Dermis microvascular lymphatic vessel endothelial cell (primary cell): ENCODE measurements around the gene CERK. TPM values are rescaled to one million over a fixed set of nuclear protein-coding genes. Genes with fewer than 3 reads are reported as not detected.

ENCODE experiments used
- DNase-seq, 2 donors: peaks; one replicate each; pipeline versions ENCODE4 v3.0.0 to v3.0.0-alpha.2; 2010; ENCODE audit warnings: low read depth in 2 of 2
- total RNA-seq: library from RNA; depleted of rRNA; stranded (reverse); fragments of >200 nt; gene quantifications from 2 replicates; pipeline ENCODE4 v1.2.1, GENCODE V29; 2014

CERK gene
- total RNA-seq, 1 donor from 2014 or later, result 66.8 TPM

DNA sequence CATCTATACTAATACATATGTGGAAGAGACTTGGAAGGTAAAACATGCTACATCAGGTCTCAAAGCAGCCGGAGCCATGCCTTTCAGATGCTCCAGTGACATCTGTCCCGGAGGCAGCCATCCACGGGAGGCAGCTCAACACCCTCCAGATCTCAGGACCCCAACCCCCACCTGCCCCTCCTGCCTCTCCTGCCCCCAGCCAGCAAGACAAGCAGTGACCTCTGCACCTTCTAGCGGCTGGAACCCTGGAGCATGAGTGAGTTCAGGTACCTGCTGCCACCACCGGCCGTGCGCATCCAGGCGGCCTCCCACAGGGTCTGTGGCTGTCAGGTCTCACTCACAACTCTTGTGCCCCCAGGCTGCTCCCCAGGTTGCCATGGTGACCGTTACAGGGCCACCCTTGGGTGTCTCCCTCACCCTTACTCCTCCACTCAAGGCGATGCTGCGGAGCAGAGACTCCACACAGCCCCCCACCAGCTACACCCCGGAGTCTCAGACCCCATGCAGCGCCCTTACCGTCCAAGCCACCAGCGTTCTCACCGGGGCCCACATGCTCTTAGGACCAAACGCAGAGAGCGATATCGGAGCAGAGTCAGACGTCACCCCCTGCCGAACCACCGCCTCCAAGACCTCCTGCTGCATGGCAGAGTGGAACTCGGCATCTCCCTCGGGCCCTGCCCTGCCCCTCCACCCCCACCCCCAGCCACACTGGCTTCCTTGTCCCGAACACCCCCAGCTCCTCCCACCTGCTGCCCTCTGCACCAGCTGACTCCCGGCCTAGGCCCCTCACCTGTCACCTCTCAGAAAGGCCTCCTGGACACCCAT lies 34.7 kb downstream of the CERK start:
- no peak for DNase-seq

DNA sequence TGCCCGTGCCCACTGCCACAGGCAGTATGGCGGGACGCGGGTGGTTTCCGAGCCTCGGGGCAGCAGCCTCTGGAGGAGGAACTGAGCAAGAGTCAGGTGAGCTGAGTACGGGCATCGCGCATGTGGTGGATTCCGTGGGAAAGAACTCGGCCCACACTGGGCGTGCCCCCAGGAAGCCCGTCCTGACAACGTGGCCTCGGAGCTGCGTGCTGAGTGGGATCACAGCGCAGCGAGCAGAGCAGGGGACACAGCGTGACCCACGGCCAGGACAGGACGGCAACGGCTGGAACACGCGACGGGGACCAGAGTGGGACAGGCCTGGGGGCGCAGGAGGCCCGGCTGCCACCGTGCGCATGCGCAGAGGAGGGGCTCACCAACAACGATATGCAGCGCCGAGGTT lies 36.8 kb downstream of the CERK start:
- DNase-seq, result no peak

DNA sequence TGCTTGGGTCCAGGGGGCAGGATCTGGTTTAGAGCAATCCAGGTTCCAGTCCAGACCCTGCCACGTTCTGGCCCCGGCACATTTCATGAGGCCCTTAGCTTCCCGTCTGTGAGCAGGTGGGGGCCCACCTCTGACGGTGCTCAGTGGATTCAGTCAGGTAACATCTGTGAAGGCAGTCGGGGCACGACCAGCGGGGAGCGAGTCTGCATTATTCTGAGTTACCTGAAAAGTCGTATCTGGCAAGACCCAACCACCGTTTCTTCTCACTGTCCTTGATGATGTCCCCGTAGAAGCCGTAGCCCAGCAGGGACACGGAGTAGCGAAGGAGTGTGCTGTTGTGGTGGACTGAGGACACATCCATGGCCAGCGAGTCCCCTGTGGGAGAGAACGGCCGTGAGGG lies 39.0 kb downstream of the CERK start:
- no peak for DNase-seq

DNA sequence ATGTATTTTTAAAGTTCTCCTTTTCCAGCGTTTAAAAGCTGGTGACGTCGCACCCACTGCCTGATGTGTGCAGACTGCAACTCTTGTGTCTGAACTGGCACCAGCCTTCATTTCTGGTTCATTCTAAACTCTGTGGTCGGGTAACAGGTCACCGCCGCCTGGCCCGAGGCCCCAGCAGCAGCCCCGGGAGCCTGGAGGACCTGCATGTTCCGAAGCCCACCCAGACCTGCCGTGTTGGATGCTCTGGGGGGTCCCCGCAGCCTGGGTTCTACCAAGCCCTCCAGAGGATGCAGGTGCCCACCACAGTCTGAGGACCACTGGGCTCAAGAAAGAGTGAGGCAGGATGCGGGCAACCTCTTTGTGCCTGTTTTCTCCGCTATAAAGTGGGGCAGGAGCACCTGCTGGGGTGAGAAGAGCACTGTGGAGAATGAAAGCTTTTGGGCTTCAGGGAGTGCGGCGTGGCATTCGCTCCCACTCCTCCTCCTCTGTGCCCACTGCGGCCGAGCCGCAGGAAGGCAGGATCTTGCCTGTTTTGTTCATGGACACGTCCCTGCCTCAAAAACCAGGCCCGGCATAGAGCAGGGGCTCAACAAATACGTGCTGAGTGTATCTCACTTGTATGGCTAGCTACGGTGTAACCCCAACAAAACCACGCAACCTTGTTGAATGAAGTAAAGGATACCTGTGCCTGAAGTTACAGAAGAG lies 40.1 kb downstream of the CERK start:
- DNase-seq, result no peak

DNA sequence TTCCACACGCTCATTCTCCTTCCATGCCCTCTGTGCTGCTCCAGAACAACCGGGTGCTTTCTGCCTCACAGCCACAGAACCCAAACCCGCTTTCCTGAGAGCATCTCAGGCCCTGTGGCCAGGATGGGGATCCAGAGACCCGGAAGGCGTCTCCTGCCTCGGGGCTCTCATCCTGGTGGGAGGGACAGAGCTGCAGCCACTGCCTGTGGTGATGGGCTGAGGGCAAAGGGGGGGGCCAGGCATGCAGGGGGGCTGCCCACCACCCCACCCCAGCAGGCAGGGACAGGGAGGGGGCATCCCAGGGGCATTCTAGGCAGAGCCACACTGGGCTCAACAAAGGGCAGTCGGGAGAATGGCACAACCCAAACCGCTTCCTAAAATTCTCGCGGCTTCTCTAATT lies 41.4 kb downstream of the CERK start:
- DNase-seq, result no peak

DNA sequence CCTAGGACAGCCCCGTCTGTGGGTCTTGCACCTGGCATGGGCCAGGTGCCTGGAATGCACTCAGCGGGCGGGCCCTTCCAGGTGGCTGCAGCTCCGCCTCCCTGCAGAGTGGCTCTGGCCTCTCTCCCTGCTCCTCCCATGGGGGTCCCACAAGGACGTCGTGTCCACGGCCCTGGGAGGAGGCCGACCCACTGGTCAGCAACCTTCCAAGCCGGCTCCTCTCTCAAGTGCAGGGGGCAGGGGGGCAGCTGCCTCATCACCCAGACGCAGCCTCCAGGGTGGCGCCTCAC lies 41.9 kb downstream of the CERK start:
- DNase-seq, result no peak

DNA sequence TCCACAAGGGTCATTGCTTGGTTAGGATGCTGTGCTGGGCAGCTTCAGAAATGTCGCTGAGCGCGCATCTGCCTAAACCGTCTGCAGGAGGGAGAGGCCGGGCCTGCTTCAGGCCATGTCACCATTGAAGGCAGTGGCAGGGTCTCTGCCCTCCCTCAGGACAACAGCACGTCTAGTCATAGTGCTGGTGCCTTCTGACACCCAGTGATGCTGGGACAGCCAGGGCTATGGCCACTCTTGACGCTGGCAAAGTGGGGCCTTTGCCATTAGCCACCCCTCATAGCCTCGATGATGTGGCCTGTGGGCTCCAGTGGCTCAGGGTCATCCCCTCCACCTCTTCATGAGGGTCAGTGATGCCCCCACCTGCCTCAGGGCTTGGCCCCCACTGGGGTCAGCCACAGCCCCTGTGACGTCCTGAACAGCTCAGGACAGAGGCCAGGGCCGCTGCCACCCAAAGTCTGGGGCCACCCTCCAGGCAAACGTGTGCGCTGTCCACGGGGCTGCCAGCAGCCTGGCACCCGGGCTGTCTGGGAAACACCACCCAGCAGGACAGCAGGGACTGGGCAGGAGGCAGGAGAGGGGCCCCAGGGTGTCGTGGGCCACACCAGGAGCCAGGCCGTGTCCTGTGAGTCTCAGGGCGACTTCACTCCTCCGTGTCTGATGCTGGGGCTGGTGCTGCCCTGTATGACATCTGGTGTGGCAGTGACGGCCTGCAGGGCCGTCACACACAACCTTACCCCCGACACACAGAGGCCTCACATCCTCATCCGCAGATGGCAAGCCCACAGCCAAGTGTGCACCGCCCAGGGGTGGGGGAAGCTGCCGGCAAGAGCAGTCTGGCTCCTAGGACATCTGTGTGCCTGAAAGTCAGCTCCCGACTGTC lies 42.5 kb downstream of the CERK start:
- DNase-seq, result no peak

DNA sequence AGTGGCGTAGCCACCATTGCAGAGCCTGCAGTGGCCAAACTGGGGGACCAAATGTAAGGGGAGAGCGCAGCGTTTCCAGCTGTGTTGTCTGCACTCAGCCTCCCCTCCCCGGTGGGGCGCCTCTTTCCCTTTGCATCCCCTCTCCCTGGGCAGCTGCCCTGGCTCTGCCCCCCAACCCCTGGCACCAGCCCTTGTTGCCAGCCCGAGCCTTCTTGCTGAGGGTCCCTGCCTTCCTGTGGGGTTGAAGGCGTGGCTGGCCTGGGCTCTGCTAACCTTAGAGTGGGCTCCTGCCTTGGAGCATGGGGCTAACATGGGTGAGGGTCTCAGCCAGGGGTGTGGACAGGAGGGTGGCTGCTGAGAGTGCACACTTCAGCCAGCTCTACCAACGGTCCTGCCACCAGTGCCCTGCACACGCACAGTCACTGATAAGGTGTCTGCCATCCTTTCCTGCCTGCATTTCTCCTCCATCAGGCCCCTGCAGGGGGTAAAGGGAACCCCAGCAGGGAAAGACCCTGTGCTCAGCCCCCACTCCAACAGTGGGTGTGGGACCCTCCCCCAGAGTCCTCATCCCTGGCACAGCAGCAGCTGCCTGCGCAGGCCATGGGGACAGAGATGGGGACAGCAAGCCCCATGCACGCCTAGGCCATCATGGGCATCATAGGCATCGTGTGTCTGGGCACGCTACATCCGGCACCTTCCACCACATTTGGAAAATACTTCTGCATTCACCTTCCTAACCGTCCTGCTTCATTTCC lies 43.5 kb downstream of the CERK start:
- no peak for DNase-seq

DNA sequence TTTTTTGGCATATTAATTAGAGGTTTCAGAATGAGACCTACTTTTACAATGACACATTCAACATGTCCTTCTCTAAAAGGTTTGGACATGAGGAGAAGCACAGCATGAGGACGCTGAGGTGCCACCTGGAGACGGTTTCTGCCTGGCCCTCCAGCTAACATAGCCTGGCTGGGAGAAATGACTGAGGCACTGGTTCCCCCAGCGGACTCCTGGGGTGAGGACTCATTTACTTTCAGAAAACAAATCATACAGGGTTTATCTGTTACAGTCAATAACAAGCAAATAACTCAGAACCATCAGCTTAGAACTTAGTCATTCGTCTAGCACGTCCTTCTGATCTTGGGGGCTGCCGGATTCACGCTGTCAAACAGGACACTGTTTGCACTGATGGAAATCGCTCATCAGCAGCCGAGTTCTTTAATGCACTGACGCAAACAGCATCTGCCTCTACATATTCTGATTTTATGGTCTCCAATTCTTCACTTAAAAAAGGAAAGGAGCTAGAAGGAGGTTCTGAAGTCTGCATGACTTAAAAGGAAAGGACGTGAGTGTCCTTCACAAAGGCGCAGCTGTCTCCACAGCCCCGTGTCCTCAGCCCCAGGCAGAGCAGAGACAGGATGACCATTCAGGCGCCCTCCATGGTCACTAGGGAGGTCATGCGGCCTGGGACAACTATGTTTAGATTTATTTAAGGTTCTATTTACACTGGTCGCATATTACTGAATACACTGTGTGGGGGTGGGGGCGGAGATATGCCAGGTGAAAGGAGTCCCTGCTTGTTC lies 44.2 kb downstream of the CERK start:
- no peak for DNase-seq

DNA sequence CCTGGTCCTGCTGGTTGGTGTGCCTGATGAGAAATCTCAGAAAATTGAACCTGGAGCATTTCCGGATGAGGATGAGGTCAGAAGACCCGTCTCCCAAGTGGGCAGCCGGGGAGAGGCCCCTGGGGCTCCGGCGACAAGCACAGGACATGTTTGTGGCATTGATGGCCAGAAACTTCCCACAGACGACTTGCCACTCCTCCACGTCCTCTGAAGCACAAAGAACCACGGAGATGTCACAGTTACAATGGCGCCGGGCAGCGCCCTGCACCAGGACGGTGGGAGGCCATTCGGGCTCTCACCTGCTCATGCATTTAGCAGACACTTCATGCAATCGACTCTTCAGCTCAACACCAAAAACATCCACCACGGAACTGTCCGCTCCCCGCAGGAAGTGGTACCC lies 46.5 kb downstream of the CERK start:
- no peak for DNase-seq

DNA sequence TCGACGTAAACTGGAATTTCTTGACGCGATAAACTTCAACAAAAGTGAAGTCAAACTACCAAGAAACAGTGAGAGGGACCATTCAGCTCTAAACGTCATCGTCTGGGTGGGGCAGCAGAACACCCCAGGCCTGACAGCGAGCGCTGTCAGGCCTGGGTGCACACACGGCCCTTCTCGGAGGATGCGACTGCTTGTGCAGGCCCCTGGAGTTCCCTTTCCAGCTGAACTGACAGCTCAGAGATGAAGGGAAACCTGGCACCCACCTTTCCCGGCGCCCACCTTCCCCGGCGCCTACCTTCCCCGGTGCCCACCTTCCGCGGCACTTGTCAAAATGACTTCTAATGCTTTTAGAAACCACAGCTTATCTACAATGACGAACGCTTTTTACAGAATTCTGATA lies 47.9 kb downstream of the CERK start:
- DNase-seq, result no peak

DNA sequence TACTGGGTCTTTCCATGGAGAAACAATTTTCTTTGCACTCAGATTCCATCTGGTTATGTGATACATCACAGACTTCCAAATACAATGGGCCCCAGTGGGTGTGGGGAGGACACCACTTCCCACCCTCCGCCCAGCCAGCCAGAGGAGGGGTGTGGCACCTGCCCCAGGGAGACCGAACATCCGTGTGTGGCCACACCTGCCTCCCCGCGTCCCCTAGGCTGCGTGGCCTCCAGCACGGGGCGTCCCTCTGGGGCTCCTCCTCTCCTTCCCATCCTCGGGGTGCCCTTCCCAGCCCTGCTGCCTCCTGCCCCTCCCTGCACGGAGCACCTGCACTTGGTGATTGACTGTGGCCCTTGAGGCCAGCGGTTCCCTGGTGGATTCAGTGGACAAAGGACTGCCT lies 49.1 kb downstream of the CERK start:
- DNase-seq, result no peak

DNA sequence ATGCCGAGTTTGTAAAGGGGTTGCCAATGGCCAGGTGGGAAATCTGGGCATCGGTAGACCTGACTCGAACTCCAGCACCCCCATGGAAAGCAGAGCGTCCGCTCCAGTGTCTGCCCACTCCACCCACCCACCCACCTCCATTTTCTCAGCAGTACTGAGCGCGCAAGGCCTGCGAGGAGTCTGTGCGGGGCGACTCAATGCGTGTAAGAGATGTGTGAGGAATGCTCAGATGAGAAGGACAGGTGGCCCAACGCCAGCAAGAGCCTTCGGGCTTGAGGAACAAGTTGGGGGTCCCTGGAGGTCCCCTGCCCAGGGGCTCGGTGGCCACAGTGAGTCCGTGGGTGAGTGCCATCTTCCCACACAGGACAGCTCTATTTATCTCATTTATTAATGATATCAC lies 50.6 kb downstream of the CERK start:
- no peak for DNase-seq

DNA sequence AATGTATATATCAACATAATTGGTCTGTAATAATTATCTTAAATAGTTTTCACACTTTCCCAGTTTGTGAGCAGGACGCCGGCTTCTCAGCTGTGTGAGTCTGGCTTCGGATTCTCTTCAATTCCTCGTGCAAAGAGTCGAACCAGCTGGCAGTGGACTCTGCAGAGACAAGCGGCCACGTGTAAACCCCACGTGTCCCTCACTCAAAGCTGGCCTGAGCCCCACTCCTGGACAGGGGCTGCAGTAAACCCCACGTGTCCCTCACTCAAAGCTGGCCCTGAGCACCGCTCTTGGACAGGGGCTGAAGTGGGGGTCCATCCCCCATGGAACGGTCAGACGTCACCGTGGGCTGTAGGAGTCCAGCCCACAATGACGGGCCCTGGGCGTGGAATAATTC lies 51.0 kb downstream of the CERK start:
- DNase-seq, result no peak

DNA sequence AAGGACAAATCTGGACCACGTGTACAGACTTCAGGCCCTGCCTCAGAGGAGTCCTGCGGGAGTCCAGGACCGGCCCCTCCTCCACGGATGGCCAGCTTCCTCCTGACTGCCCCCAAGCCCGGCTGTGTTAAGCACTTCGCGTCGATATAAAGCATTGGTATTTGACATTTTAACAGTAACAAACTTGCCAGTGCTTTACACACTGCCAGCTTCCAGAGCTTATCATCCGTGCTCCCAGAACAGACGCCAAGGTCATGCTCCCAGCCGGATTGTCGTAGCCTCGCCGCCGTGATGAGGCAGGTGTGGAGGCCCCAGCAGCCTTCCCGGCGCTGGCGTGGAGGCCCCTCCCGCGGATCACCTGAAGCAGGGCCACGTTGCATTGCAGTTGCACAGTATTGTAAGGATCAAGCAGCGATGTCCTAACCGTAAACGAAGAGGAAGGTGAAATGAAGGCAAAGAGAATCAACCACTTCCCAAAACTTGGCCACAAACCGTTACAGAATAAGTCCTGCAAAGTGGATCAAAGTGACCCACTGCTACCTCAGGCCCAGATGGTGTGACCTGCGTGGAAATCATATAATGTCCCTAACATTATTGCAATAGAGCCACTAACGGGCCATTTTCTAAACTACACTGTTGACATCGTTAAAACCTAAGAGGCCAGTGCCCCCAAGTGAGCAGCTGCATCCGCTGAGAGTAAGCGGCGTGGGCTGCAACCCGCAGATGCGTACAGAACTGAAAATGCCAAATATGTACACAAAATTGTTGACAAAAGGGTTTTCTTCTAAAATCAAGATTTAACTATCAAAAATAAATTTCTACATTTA lies 51.6 kb downstream of the CERK start:
- DNase-seq, result peak; percentile 42 to 71

DNA sequence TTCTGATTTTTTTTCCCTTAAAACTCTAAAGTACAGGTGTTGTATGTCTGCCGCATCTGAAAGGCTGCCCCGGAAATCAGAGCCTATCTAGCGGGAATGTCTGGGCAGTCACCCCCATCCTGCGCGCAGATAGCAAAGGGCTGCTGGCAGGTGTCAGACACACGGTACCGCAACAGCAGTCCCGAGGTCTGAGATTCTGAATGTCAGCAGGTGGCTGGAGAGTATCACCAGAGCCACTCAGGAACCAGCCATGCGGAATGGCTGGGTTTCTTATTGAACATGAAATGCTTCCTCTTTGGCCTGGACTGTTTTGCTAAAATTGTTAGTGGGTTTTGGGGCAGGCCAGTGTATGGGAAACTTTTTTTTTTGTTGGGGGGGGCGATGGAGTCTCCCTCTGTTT lies 53.3 kb downstream of the CERK start:
- no peak for DNase-seq

DNA sequence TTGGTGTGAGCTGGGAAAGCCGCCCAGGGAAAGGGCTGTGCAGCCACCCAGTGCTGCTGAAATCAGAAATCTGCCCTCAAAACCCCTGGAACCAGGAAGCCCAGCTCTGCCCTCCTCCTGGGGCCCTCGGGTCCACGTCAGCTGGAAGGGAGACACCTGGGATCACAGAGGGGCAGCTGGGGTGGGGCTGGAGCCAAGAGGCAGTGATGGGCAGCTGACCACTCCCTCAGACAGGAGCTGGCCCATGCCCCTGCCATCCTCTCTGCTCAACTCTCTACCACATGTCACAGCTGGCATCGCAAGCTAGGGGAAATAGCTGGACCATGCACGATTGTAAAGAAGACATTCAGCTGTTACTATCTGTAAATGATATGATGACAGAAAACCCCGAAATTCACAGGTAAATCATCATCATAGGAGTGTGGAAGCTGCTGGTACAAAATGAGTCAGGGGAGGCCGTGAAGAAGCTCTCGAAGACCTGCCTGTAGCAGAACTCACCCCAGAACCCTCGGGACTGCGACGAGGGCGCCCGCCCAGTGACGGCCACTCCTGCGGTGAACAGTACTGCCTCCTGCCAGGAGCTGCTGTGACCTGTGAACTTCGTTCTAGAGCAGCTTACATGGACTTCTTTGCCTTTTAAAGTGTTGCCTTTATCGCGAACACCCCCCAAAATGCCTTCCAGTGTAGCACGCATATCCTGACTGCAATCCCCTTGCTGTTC lies 55.9 kb downstream of the CERK start:
- no peak for DNase-seq

DNA sequence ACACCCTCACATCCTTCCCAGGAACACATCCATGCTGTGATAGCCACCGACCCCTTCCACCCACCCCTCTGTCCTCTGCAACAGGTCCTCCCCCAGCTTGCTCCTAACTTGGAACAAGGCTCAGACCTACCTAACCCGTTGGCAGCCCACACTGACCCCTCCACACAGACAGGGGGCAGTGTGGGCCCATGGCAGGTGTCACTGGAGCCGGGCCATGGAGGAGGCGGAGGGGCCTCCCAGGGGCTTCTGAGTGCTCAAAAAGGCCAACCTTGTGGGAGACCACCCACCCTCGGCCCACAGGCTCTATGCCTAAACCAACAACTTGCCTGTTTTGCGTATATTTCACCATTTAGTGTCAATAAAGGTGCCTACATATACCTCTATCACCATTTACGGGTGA lies 57.0 kb downstream of the CERK start:
- peak in 1 of 2 donors; percentile 18 for DNase-seq

DNA sequence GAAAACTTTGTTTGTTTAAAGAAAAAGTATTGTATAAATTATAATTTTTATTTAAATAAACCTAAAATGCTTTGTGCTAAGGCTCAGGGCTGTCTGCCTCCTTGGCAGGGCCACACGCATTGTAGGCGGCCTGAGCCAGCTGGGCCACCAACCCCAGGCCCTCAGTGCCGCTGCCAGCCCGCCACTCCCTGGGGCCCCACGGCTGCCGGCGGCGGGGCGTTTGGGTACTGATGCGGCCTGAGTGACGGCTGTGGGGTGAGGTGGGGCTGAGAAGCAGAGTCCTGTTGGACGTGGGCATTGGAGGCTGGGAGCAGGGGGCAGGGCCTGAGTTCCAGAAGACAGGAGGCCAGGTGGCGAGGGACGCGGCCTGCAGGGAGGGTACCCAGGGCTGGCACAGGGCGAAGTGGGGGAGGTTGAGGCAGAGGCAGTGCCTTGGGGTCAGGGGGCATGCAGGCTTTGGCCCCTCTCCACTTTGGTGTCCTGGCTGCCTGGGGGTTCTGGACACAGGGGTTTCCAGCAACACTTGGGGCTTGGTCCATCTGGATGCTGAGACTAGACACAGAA lies 58.3 kb downstream of the CERK start:
- no peak for DNase-seq
